ENCODE data around the gene GABRR3.

GRCh38 chr3:97958796-97959195 lies 76.3 kb downstream of the GABRR3 start:
- no peak for TF ChIP-seq CTCF (IDR thresholded peaks at IDR 0.05; ENCODE audit: low read depth, low read length, poor library complexity, severe bottlenecking)
- no peak for TF ChIP-seq EZH2phosphoT487 (IDR thresholded peaks at IDR 0.05; ENCODE audit: borderline replicate concordance, low read length)
